Colonic mucosa (tissue), 4 donors: ENCODE measurements around the gene PPM1H. TPM values are rescaled to one million over a fixed set of nuclear protein-coding genes. Genes with fewer than 3 reads are reported as not detected.

Experiments used
- DNase-seq: peaks from one replicate; pipeline ENCODE4 v3.0.0-alpha.2; 2020
- H3K27ac ChIP-seq: fragments of 200-600 bp; one replicate; pipeline ENCODE4 v1.8.0; 2021
- H3K27me3 ChIP-seq: fragments of 200-600 bp; one replicate; pipeline ENCODE4 v1.8.0; 2021
- H3K36me3 ChIP-seq: fragments of 200-600 bp; one replicate; pipeline ENCODE4 v1.8.0; 2021
- H3K4me1 ChIP-seq: fragments of 200-600 bp; one replicate; pipeline ENCODE4 v1.8.0; 2021; ENCODE audit warnings: mild to moderate bottlenecking
- H3K4me3 ChIP-seq: fragments of 200-600 bp; one replicate; pipeline ENCODE4 v1.8.0; 2021
- H3K9ac ChIP-seq, 2 donors: one replicate each; pipeline ENCODE4 v1.7.0; 2013; ENCODE audit warnings: control low read depth in 2 of 2, low read depth in 2 of 2, low read length in 2 of 2
- H3K9me3 ChIP-seq: fragments of 200-600 bp; one replicate; pipeline ENCODE4 v1.8.0; 2021
- intact Hi-C: fragments of 100-400 bp; cut with DNase I; formaldehyde crosslinking; loops from one replicate; pipeline ENCODE4 v1.14.1; 2022
- total RNA-seq, 2 donors: library from RNA; stranded (reverse); fragmentation: NEBNext Ultra II Directional in 1 of 2; extraction: Animal tissue kit (Norgen Biotek cat#: 25700) in 1 of 2; gene quantifications; one replicate each; pipeline ENCODE4 v1.2.1, GENCODE V29; 2021
- TF ChIP-seq, protein P1 (sequence below): fragments of 200-600 bp; IDR thresholded peaks from one replicate; pipeline ENCODE4 v1.8.0; 2022; ENCODE audit warnings: antibody characterized with exemption, mild to moderate bottlenecking
- donor health status: healthy.
- donor health status: DM: no; HTN: no; CAD: no.
- donor health status: DM: no; HTN: no; CAD: no.

PPM1H gene
- total RNA-seq, 2 donors from 2014 or later: 7.4 to 8.1 TPM

DNA sequence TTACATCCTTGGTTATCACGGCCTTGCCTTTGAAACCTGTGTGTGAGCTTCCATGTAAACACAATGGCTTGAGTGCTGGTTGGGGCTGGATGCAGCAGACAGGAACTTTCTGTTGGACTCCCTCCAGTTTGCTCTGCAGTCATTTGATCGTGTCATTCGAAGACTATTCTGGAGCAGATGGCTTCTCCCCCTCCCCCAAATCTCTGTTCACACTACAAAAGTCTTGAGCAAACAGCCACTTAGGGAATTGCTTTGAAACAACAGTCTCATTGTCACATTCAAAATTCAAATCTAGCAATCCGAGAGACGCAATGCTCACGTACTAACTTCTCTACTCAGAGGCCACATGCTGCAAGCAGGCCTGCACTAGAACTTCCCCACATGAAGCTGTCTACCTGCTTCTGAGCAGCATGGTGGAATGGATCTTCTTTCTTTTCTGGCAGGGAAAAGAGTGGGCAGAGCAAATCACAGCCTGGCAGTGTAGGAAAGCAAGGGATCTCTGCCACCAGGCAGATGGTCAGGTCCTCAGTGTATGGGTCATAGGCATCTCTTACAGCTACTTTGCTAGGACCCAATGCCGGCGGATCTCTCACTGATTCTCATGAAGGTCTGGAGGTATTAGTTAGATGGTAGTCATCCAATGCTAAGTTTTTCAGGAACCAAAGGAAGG lies 214.2 kb downstream of the PPM1H start:
- Histone ChIP-seq H3K9ac (no peak overlapping the region), H3K4me1 (no peaks in the 10 kb centered on the region), H3K36me3 (no peaks in the 10 kb centered on the region), H3K9me3 (no peaks in the 10 kb centered on the region), H3K27ac (no peak overlapping the region), H3K27me3 (no peaks in the 10 kb centered on the region), H3K4me3 (no peak overlapping the region)
- intact Hi-C loops: no loop called here
- DNase-seq: no peak
- TF ChIP-seq, protein P1, sequence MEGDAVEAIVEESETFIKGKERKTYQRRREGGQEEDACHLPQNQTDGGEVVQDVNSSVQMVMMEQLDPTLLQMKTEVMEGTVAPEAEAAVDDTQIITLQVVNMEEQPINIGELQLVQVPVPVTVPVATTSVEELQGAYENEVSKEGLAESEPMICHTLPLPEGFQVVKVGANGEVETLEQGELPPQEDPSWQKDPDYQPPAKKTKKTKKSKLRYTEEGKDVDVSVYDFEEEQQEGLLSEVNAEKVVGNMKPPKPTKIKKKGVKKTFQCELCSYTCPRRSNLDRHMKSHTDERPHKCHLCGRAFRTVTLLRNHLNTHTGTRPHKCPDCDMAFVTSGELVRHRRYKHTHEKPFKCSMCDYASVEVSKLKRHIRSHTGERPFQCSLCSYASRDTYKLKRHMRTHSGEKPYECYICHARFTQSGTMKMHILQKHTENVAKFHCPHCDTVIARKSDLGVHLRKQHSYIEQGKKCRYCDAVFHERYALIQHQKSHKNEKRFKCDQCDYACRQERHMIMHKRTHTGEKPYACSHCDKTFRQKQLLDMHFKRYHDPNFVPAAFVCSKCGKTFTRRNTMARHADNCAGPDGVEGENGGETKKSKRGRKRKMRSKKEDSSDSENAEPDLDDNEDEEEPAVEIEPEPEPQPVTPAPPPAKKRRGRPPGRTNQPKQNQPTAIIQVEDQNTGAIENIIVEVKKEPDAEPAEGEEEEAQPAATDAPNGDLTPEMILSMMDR: no peak

DNA sequence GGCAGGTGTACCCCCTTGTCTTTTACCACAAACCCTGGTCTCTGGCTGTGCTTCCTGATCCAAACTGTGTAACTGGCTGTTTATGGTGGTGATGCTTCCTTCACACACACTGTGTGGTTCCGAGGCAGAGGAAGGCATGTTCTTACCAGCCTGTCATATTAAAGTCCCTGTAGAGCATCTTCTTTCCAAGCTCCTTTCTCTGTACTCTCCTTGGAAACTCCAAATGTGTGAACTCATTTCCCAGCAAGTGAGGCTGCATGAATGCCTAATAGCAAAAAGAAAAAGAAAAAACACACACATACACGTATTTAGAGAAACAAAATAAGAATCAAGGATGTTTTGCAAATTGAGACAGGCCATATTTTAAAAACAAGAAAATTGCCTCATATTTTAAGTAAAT lies 214.9 kb downstream of the PPM1H start:
- TF ChIP-seq, protein P1: no peak
- intact Hi-C loops: no loop called here
- DNase-seq: no peak

GRCh38 chr12:62718762-62719426 lies 216.1 kb downstream of the PPM1H start:
- DNase-seq: no peak
- H3K4me3 ChIP-seq: no peak overlapping the region
- H3K27ac ChIP-seq: no peak overlapping the region
- TF ChIP-seq, protein P1: no peak
- no peaks in the 10 kb centered on the region for H3K27me3 ChIP-seq
- H3K9ac ChIP-seq: no peak overlapping the region
- intact Hi-C loops: no loop called here
- H3K36me3 ChIP-seq: no peaks in the 10 kb centered on the region
- no peaks in the 10 kb centered on the region for H3K9me3 ChIP-seq
- H3K4me1 ChIP-seq: no peaks in the 10 kb centered on the region

More for the DNA sequence above, 214.9 kb downstream of the PPM1H start:
- no peak overlapping the region for H3K27ac ChIP-seq
- H3K4me1 ChIP-seq: no peaks in the 10 kb centered on the region
- H3K36me3 ChIP-seq: no peaks in the 10 kb centered on the region
- H3K27me3 ChIP-seq: no peaks in the 10 kb centered on the region
- no peak overlapping the region for H3K9ac ChIP-seq
- H3K4me3 ChIP-seq: no peak overlapping the region
- H3K9me3 ChIP-seq: no peaks in the 10 kb centered on the region

GRCh38 chr12:62717643-62718042 lies 217.3 kb downstream of the PPM1H start:
- TF ChIP-seq, protein P1: no peak
- Histone ChIP-seq H3K4me1 (no peaks in the 10 kb centered on the region), H3K27me3 (no peaks in the 10 kb centered on the region), H3K9ac (no peak overlapping the region), H3K36me3 (no peaks in the 10 kb centered on the region), H3K27ac (no peak overlapping the region), H3K9me3 (no peaks in the 10 kb centered on the region), H3K4me3 (no peak overlapping the region)
- DNase-seq: no peak
- intact Hi-C loops: no loop called here

- Histone ChIP-seq H3K4me3 (no peak overlapping the region), H3K9ac (no peak overlapping the region), H3K27me3 (no peaks in the 10 kb centered on the region), H3K27ac (no peak overlapping the region), H3K4me1 (no peaks in the 10 kb centered on the region), H3K9me3 (no peaks in the 10 kb centered on the region), H3K36me3 (no peaks in the 10 kb centered on the region)
- DNase-seq: no peak
- TF ChIP-seq, protein P1: no peak
- intact Hi-C loops: no loop called here
These were observed 218.0 kb downstream of the PPM1H start for GRCh38 chr12:62716866-62717525.
